ENCODE results near the gene SIGLEC8.

GRCh38 chr19:51491586-51491985, 33.3 kb upstream of the SIGLEC8 start:
- TF ChIP-seq RFX5 (IDR thresholded peaks at IDR 0.05; ENCODE audit: low read depth, low read length) (no peak), RAD21 (IDR thresholded peaks at IDR 0.05; ENCODE audit: low read length) (no peak), MXI1 (IDR thresholded peaks at IDR 0.05; ENCODE audit: borderline replicate concordance, low read depth, low read length) (no peak), USF2 (IDR thresholded peaks at IDR 0.05; ENCODE audit: low read depth, low read length) (no peak), CTCF (conservative IDR thresholded peaks at IDR 0.05; ENCODE audit: low read depth, low read length) (no peak), CHD1 (IDR thresholded peaks at IDR 0.05; ENCODE audit: low read depth, low read length) (no peak), POLR2A (IDR thresholded peaks at IDR 0.05; ENCODE audit: low read depth, low read length) (no peak), FOS (IDR thresholded peaks at IDR 0.05; ENCODE audit: low read depth, low read length) (no peak), MAZ (IDR thresholded peaks at IDR 0.05; ENCODE audit: borderline replicate concordance, low read depth, low read length) (no peak), SMC3 (IDR thresholded peaks at IDR 0.05; ENCODE audit: low read depth, low read length) (no peak), ELK1 (IDR thresholded peaks at IDR 0.05; ENCODE audit: borderline replicate concordance, low read depth, low read length) (no peak), CEBPB (IDR thresholded peaks at IDR 0.05; ENCODE audit: low read depth, low read length) (no peak), BHLHE40 (IDR thresholded peaks at IDR 0.05; ENCODE audit: low read depth, low read length) (no peak)

Data from IMR-90 (cell line).